Suprapubic skin (tissue), 4 donors: ENCODE measurements around the gene RELCH.

ENCODE experiments used
- CTCF ChIP-seq, 2 donors: fragments of 200-600 bp in 1 of 2; fragments of 450-650 bp in 1 of 2; sonication (generic) in 1 of 2; IDR thresholded peaks; one replicate each; pipeline ENCODE4 v1.5.1; 2016 to 2019; ENCODE audit warnings: antibody characterized with exemption in 2 of 2, mild to moderate bottlenecking in 1 of 2, moderate library complexity in 1 of 2
- EP300 ChIP-seq: sonication (generic); formaldehyde crosslinking; IDR thresholded peaks from one replicate; pipeline ENCODE4 v1.6.1; 2017; ENCODE audit warnings: antibody characterized with exemption
- POLR2A ChIP-seq, 2 donors: fragments of 450-650 bp; IDR thresholded peaks; one replicate each; pipeline ENCODE4 v1.6.1; 2017; ENCODE audit warnings: antibody characterized with exemption in 2 of 2, mild to moderate bottlenecking in 2 of 2, moderate library complexity in 2 of 2
- POLR2AphosphoS5 ChIP-seq, 3 donors: sonication (generic); formaldehyde crosslinking; IDR thresholded peaks; one replicate each; pipeline ENCODE4 v1.6.1; 2017; ENCODE audit warnings: antibody characterized with exemption in 3 of 3

GRCh38 chr18:62347089-62347506 is 160.0 kb downstream of the RELCH start:
- TF ChIP-seq CTCF (IDR thresholded peaks at IDR 0.05) (no peak), POLR2A (IDR thresholded peaks at IDR 0.05) (no peak), POLR2AphosphoS5 (IDR thresholded peaks at IDR 0.05) (no peak), EP300 (no peak)
